ENCODE measurements around the gene ARHGAP24. TPM values are rescaled to one million over a fixed set of nuclear protein-coding genes. Genes with fewer than 3 reads are reported as not detected.
A peak's percentile ranks its signal among the peaks of the same experiment; 100 is the strongest.

The ARHGAP24 gene
- total RNA-seq, 1 donor from 2014 or later = 17.8 TPM

DNA sequence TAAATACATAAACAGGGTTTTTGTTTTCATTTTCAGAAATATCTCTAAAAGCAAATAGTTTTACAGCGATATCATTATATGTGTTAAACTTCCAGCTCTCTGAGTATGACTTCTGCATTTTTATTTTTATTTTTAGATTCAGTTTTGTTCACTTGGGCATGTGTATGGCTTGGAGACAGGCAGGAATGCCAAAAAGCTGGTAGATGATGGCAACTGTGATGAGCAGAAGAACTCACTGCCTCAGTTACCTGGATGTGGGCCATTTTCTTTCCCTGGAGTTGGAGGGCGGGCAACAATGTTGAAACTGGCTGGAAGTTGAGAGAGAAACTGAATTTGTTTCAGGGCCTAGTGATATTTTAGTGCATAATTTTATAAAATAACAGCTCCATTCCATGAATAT is 266.4 kb downstream of the ARHGAP24 start:
- Mint-ChIP-seq H3K27me3 (no peaks in the 10 kb centered on the region), H3K9me3 (ENCODE audit: low read depth) (no peaks in the 10 kb centered on the region), H3K27ac (no peak overlapping the region), H3K36me3 (ENCODE audit: insufficient read depth) (no peaks in the 10 kb centered on the region), H3K4me3 (ENCODE audit: low read depth) (no peak overlapping the region), H3K4me1 (ENCODE audit: low read depth) (no peaks in the 10 kb centered on the region)
- TF ChIP-seq, protein P1, sequence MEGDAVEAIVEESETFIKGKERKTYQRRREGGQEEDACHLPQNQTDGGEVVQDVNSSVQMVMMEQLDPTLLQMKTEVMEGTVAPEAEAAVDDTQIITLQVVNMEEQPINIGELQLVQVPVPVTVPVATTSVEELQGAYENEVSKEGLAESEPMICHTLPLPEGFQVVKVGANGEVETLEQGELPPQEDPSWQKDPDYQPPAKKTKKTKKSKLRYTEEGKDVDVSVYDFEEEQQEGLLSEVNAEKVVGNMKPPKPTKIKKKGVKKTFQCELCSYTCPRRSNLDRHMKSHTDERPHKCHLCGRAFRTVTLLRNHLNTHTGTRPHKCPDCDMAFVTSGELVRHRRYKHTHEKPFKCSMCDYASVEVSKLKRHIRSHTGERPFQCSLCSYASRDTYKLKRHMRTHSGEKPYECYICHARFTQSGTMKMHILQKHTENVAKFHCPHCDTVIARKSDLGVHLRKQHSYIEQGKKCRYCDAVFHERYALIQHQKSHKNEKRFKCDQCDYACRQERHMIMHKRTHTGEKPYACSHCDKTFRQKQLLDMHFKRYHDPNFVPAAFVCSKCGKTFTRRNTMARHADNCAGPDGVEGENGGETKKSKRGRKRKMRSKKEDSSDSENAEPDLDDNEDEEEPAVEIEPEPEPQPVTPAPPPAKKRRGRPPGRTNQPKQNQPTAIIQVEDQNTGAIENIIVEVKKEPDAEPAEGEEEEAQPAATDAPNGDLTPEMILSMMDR (IDR thresholded peaks at IDR 0.05; ENCODE audit: unreplicated experiment) = no peak
- no peak for DNase-seq (ENCODE audit: low spot score, unreplicated experiment)

DNA sequence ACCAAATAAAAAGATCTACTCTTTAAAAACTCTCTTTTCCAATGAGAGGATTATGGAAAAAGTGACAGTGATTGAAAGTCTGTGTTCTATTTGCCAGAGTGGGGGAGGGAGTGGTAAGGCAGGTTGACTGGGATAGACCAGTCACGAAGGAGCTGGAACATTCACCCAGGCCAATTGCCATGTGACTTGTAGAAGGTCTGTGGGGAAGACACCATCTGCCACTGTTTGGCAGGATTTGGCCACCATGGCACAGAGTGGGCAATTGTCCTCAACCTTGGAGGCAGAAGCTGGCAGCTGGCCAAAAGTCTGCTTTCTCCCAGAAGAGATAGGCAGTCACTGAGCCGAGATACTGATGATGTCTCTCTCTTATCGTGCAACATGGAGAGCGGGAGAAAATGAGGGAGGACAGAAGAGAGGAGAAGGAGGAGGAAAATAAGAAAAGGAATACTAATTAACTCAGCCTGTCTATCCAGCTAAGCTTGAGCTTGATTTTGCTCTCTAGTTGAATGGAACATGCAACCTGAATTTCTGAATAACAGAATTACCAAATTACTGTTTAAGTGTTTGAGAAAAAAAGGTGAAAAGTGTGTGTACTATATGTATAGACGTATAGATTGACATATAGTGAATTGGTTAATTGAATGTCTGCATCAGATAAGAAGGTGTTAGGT is 267.1 kb downstream of the ARHGAP24 start:
- Mint-ChIP-seq H3K27me3 (no peaks in the 10 kb centered on the region), H3K9me3 (ENCODE audit: low read depth) (no peaks in the 10 kb centered on the region)

DNA sequence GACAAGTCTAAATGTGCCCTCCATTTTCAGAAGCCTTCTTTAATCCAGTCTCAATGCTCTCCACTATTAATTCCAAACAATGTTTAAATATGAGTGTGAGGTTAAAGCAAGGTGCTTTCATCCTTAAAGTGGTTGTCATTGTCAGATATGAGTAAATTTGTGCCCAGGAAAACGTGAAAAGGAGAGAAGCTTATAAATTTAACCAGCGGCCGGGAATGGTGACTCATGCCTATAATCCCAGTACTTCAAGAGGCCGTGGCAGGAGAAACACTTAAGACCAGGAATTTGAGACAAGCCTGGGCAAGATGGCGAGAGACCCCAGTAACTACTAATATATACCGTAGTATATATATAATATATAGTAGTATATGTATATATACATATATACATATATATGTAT is 270.0 kb downstream of the ARHGAP24 start:
- no peak overlapping the region for H3K27ac Mint-ChIP-seq

More for the DNA sequence above, 267.1 kb downstream of the ARHGAP24 start:
- Mint-ChIP-seq H3K36me3 (ENCODE audit: insufficient read depth) (no peaks in the 10 kb centered on the region), H3K4me1 (ENCODE audit: low read depth) (no peaks in the 10 kb centered on the region), H3K27ac (no peak overlapping the region), H3K4me3 (ENCODE audit: low read depth) (no peak overlapping the region)
- DNase-seq (ENCODE audit: low spot score, unreplicated experiment) = no peak
- TF ChIP-seq, protein P1 (IDR thresholded peaks at IDR 0.05; ENCODE audit: unreplicated experiment) = no peak

DNA sequence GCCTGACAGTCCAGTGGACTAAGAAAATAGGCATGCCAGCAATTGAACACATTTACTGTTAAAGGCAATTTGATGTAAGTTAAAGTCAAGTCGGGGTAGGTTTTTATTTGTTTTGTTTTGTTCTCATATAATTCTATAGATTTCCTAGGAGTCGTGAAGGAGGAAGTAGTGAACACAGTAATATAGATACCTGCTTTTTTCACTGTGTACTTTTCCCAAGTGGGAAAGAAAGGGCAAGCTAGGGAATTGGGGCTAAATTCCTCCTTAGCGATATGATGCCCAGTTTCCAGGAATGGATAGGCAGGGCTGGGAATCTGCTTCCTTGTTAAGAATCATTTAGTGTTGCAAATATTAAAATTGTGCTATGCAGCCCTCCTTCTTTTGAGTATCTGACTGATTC is 271.0 kb downstream of the ARHGAP24 start:
- Mint-ChIP-seq H3K9me3 (ENCODE audit: low read depth) (no peaks in the 10 kb centered on the region), H3K27me3 (no peaks in the 10 kb centered on the region), H3K36me3 (ENCODE audit: insufficient read depth) (no peaks in the 10 kb centered on the region), H3K27ac (no peak overlapping the region), H3K4me1 (ENCODE audit: low read depth) (no peaks in the 10 kb centered on the region), H3K4me3 (ENCODE audit: low read depth) (no peak overlapping the region)
- TF ChIP-seq, protein P1 (IDR thresholded peaks at IDR 0.05; ENCODE audit: unreplicated experiment) = no peak
- no peak for DNase-seq (ENCODE audit: low spot score, unreplicated experiment)

More for the DNA sequence above, 270.0 kb downstream of the ARHGAP24 start:
- TF ChIP-seq, protein P1 (IDR thresholded peaks at IDR 0.05; ENCODE audit: unreplicated experiment) = no peak
- no peak for DNase-seq (ENCODE audit: low spot score, unreplicated experiment)
- Mint-ChIP-seq H3K9me3 (ENCODE audit: low read depth) (no peaks in the 10 kb centered on the region), H3K4me3 (ENCODE audit: low read depth) (no peak overlapping the region), H3K36me3 (ENCODE audit: insufficient read depth) (no peaks in the 10 kb centered on the region), H3K27me3 (no peaks in the 10 kb centered on the region), H3K4me1 (ENCODE audit: low read depth) (no peaks in the 10 kb centered on the region)

DNA sequence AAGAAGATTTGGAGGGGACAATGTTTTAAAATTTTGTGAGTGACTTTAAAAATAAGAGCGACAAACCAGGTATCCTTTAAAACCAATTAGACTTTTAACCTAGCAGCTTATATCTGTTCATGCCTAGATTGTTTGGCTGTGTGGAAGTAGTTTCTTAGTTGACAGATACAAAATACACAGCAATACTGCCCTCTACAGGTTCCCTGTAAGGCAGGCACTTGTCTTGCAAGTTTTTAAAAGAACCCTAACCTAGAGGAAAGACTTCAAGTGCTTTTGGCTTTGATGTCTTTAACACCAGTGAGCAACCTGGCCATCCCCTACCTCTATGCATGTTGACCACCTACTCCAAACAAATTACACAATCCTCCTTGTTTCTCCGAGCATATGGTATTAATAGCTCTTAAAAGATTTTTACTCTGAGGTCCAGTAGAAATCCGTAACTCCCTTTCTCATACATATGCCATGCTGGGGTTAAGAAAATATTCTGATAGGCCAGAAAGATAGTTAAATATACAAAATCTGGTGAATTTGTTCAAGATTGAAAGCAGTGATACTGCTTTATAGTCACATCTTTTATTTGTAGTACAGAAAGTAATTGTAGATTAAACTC is 273.0 kb downstream of the ARHGAP24 start:
- no peak for DNase-seq (ENCODE audit: low spot score, unreplicated experiment)
- Mint-ChIP-seq H3K27me3 (no peaks in the 10 kb centered on the region), H3K4me1 (ENCODE audit: low read depth) (peaks cover 1% of the 10 kb centered on the region), H3K36me3 (ENCODE audit: insufficient read depth) (no peaks in the 10 kb centered on the region), H3K9me3 (ENCODE audit: low read depth) (no peaks in the 10 kb centered on the region), H3K27ac (no peak overlapping the region), H3K4me3 (ENCODE audit: low read depth) (no peak overlapping the region)
- TF ChIP-seq, protein P1 (IDR thresholded peaks at IDR 0.05; ENCODE audit: unreplicated experiment) = peak; percentile 97

All from progenitor cell of endocrine pancreas (in vitro differentiated cells).